ENCODE data around the gene RAPGEF3. TPM values are rescaled to one million over a fixed set of nuclear protein-coding genes. Genes with fewer than 3 reads are reported as not detected.

RAPGEF3 gene
- total RNA-seq, 1 experiment from 2014 or later = 5.7 TPM

DNA sequence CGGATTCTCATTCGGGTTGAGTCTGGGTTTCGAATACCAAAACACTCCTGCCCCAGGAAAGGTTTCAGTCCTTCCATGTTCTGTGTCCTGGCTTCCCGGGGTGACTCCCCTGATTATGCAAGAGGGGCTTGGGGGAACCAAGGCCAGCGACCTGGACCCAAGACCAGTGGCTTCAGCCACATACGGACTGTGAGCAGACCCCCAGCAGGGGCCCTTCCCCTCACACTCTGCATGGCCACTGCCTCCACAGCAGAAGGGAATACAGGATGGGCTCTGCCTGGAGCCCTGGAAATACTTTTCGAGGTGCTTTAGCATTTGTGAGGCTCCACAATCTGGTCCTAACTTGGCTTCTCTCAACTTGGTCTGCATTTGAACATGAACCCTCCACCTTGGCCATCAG, 41.9 kb upstream of the RAPGEF3 start:
- no peaks in the 10 kb centered on the region for H3K9me3 ChIP-seq (ENCODE audit: insufficient read depth, low read depth)
- H4K20me1 ChIP-seq (ENCODE audit: insufficient read depth) = peaks cover 14% of the 10 kb centered on the region; the same call in 1 of the 2 replicates
- POLR2A ChIA-PET (ENCODE audit: unreplicated experiment) = no interaction called here

GRCh38 chr12:47799357-47799955, 40.8 kb upstream of the RAPGEF3 start:
- no peaks in the 10 kb centered on the region for H3K27me3 ChIP-seq (ENCODE audit: insufficient read depth, low read depth)
- peaks cover 5% of the 10 kb centered on the region; the same call in 1 of the 2 replicates for H3K79me2 ChIP-seq (ENCODE audit: low read depth)
- no peak for DNase-seq
- ChIA-PET POLR2A (ENCODE audit: unreplicated experiment) (no interaction called here), CTCF (no interaction called here)
- no peaks in the 10 kb centered on the region for H3F3A ChIP-seq (ENCODE audit: insufficient read depth, low read depth)
- peaks cover 11% of the 10 kb centered on the region; the same call in 1 of the 2 replicates for H4K20me1 ChIP-seq (ENCODE audit: insufficient read depth)
- TF ChIP-seq EZH2 (IDR thresholded peaks at IDR 0.05; ENCODE audit: low read depth) = no peak
- TF ChIP-seq, protein P1, sequence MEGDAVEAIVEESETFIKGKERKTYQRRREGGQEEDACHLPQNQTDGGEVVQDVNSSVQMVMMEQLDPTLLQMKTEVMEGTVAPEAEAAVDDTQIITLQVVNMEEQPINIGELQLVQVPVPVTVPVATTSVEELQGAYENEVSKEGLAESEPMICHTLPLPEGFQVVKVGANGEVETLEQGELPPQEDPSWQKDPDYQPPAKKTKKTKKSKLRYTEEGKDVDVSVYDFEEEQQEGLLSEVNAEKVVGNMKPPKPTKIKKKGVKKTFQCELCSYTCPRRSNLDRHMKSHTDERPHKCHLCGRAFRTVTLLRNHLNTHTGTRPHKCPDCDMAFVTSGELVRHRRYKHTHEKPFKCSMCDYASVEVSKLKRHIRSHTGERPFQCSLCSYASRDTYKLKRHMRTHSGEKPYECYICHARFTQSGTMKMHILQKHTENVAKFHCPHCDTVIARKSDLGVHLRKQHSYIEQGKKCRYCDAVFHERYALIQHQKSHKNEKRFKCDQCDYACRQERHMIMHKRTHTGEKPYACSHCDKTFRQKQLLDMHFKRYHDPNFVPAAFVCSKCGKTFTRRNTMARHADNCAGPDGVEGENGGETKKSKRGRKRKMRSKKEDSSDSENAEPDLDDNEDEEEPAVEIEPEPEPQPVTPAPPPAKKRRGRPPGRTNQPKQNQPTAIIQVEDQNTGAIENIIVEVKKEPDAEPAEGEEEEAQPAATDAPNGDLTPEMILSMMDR (conservative IDR thresholded peaks at IDR 0.05) = no peak
- no TSS peak for BruUV-seq (replicated peaks)
- no peak overlapping the region for H3K4me2 ChIP-seq
- H3K4me3 ChIP-seq = no peak overlapping the region
- no peaks in the 10 kb centered on the region for H3K9me3 ChIP-seq (ENCODE audit: insufficient read depth, low read depth)
- intact Hi-C loops (cut with micrococcal nuclease; ENCODE audit: unreplicated experiment) = no loop called here
- no peaks in the 10 kb centered on the region for H3K9me2 ChIP-seq (ENCODE audit: insufficient read depth)
- H2AFZ ChIP-seq = no peak overlapping the region
- H3K36me3 ChIP-seq (ENCODE audit: low read depth) = no peaks in the 10 kb centered on the region
- no peaks in the 10 kb centered on the region for H3K4me1 ChIP-seq (replicated peaks; ENCODE audit: insufficient read depth)
- no peak overlapping the region for H3K27ac ChIP-seq

More for the DNA sequence above, 41.9 kb upstream of the RAPGEF3 start:
- Histone ChIP-seq H3K4me2 (no peak overlapping the region), H3K4me1 (replicated peaks; ENCODE audit: insufficient read depth) (no peaks in the 10 kb centered on the region), H3K4me3 (no peak overlapping the region), H3K27ac (no peak overlapping the region), H3F3A (ENCODE audit: insufficient read depth, low read depth) (no peaks in the 10 kb centered on the region), H3K79me2 (ENCODE audit: low read depth) (peaks cover 5% of the 10 kb centered on the region; the same call in 1 of the 2 replicates), H3K27me3 (ENCODE audit: insufficient read depth, low read depth) (no peaks in the 10 kb centered on the region), H2AFZ (no peak overlapping the region), H3K36me3 (ENCODE audit: low read depth) (no peaks in the 10 kb centered on the region), H3K9me2 (ENCODE audit: insufficient read depth) (no peaks in the 10 kb centered on the region)
- CTCF ChIA-PET = no interaction called here
- DNase-seq = no peak
- TF ChIP-seq, protein P1 (conservative IDR thresholded peaks at IDR 0.05) = no peak
- TF ChIP-seq EZH2 (IDR thresholded peaks at IDR 0.05; ENCODE audit: low read depth) = no peak
- BruUV-seq (replicated peaks) = no TSS peak
- intact Hi-C loops (cut with micrococcal nuclease; ENCODE audit: unreplicated experiment) = no loop called here

GRCh38 chr12:47798382-47798948, 39.8 kb upstream of the RAPGEF3 start:
- Histone ChIP-seq H3K4me3 (no peak overlapping the region), H3K4me2 (no peak overlapping the region), H3F3A (ENCODE audit: insufficient read depth, low read depth) (no peaks in the 10 kb centered on the region), H3K9me3 (ENCODE audit: insufficient read depth, low read depth) (no peaks in the 10 kb centered on the region), H3K36me3 (ENCODE audit: low read depth) (no peaks in the 10 kb centered on the region), H4K20me1 (ENCODE audit: insufficient read depth) (peaks cover 11% of the 10 kb centered on the region; the same call in 1 of the 2 replicates), H3K27ac (no peak overlapping the region), H2AFZ (no peak overlapping the region), H3K27me3 (ENCODE audit: insufficient read depth, low read depth) (no peaks in the 10 kb centered on the region), H3K9me2 (ENCODE audit: insufficient read depth) (no peaks in the 10 kb centered on the region), H3K79me2 (ENCODE audit: low read depth) (peaks cover 2% of the 10 kb centered on the region; the same call in 1 of the 2 replicates), H3K4me1 (replicated peaks; ENCODE audit: insufficient read depth) (no peaks in the 10 kb centered on the region)
- ChIA-PET POLR2A (ENCODE audit: unreplicated experiment) (no interaction called here), CTCF (no interaction called here)
- no peak for DNase-seq
- intact Hi-C loops (cut with micrococcal nuclease; ENCODE audit: unreplicated experiment) = no loop called here
- TF ChIP-seq, protein P1 (conservative IDR thresholded peaks at IDR 0.05) = no peak
- no peak for TF ChIP-seq EZH2 (IDR thresholded peaks at IDR 0.05; ENCODE audit: low read depth)
- no TSS peak for BruUV-seq (replicated peaks)

All from PC-9 (cell line).